Heart right ventricle (tissue), 16 donors: Measurements from ENCODE around the gene ZBTB18. TPM values are rescaled to one million over a fixed set of nuclear protein-coding genes. Genes with fewer than 3 reads are reported as not detected.

Experiments
- ATAC-seq, 8 donors: fragments of 200-7000 bp; cut with Tn5 transposase; one replicate each; pipeline ENCODE4 v1.9.1; 2020; ENCODE audit warnings: mild to moderate bottlenecking in 8 of 8, moderate library complexity in 8 of 8, moderate number of reproducible peaks in 1 of 8
- DNase-seq, 2 donors: peaks; one replicate each; pipeline ENCODE4 v3.0.0-alpha.2; 2020
- H3K27ac ChIP-seq, 10 donors: fragments of 200-600 bp; sonication (generic) in 2 of 10; one replicate each; pipeline versions ENCODE4 v1.5.0 to v1.8.0; 2020 to 2022; ENCODE audit warnings: mild to moderate bottlenecking in 3 of 10
- H3K27me3 ChIP-seq, 7 donors: fragments of 200-600 bp; one replicate each; pipeline ENCODE4 v1.8.0; 2021 to 2022; ENCODE audit warnings: mild to moderate bottlenecking in 2 of 7
- H3K36me3 ChIP-seq, 9 donors: fragments of 200-600 bp; sonication (generic) in 1 of 9; one replicate each; pipeline versions ENCODE4 v1.5.0 to v1.8.0; 2020 to 2022; ENCODE audit warnings: mild to moderate bottlenecking in 2 of 9
- H3K4me1 ChIP-seq, 9 donors: fragments of 200-600 bp; sonication (generic) in 1 of 9; one replicate each; pipeline versions ENCODE4 v1.5.0 to v1.8.0; 2020 to 2022; ENCODE audit warnings: mild to moderate bottlenecking in 4 of 9
- H3K4me3 ChIP-seq, 10 donors: fragments of 200-600 bp; sonication (generic) in 2 of 10; one replicate each; pipeline versions ENCODE4 v1.5.0 to v1.8.0; 2020 to 2022; ENCODE audit warnings: mild to moderate bottlenecking in 7 of 10, moderate library complexity in 2 of 10
- H3K9me3 ChIP-seq, 11 donors: fragments of 200-600 bp in 10 of 11; sonication (generic) in 2 of 11; one replicate each; pipeline versions ENCODE4 v1.5.0 to v1.8.0; 2013 to 2022; ENCODE audit warnings: mild to moderate bottlenecking in 2 of 11, control low read depth in 1 of 11, moderate library complexity in 1 of 11
- CTCF ChIP-seq, 9 donors: fragments of 200-600 bp; sonication (generic) in 2 of 9; IDR thresholded peaks; one replicate each; pipeline versions ENCODE4 v1.5.0 to v1.8.0; 2021 to 2022; ENCODE audit warnings: antibody characterized with exemption in 9 of 9, mild to moderate bottlenecking in 5 of 9, moderate library complexity in 1 of 9
- WGBS, 2 donors: extraction: QIAGEN DNeasy Blood & Tissue Kit; methylation state at CpG; one replicate each; pipeline ENCODE4 v1.1.7; 2013; ENCODE audit warnings: inconsistent platforms in 1 of 2; 5-methylcytosine and 5-hydroxymethylcytosine counted together
- intact Hi-C, 10 donors: fragments of 100-400 bp; cut with DNase I; formaldehyde crosslinking; loops; one replicate each; pipeline versions ENCODE4 v1.11.1 to v1.14.2; 2022
- polyA plus RNA-seq, 2 donors: library from polyadenylated mRNA; stranded (reverse); fragments of 200-250 nt; gene quantifications; one replicate each; pipeline ENCODE4 v1.2.3, GENCODE V29; 2013
- total RNA-seq, 10 donors: library from RNA; stranded (reverse); fragmentation: NEBNext Ultra II Directional in 3 of 10; extraction: Animal tissue kit (Norgen Biotek cat#: 25700) in 3 of 10; gene quantifications; one replicate each; pipeline versions ENCODE4 v1.2.1 to v1.2.4, GENCODE V29; 2021 to 2023
- donor health status: Arrhythmogenic right ventricular cardiomyopathy.
- donor health status: ischemic (EF 13 %, LVEDD 7.1; RV severe dilation, severe dysfunction).
- donor health status: healthy with polysubstance abuse.
- donor health status: DM: no; HTN: yes; CAD: no.
- donor health status: DM: no; HTN: no; CAD: no.
- donor health status: ischemic (EF 25% LVEDD 6.9; RV normal size, moderate dysfunction).
- donor health status: ischemic (EF 25% LVEDD 5.7; RV mildly dilated, moderate dysfunction).
- donor health status: healthy.
- donor health status: DM: yes; HTN: yes; CAD: no.
- donor health status: Ischemic cardiomyopathy.
- donor health status: ischemic (EF 35%, LVEDD 5.7; RV mildly dilated, moderate dysfunction).
- donor health status: nonischemic (EF 11% LVEDD 7.7; RV severe dilation, severe dysfunction).
- donor health status: DM: yes; HTN: yes; CAD: no.
- donor health status: PGD.
- donor health status: ischemic (EF 29% LVEDD 5.4; RV normal size, mild dysfunction).
- donor health status: nonischemic (EF 23%, LVEDD 6.1; RV moderate dilation, normal function).

The ZBTB18 gene
- total and polyA plus RNA-seq, 12 donors, result 7.5 to 33.7 (median 20.5) TPM

- DNase-seq, result no peak
- TF ChIP-seq CTCF (IDR thresholded peaks at IDR 0.05), result no peak
These were observed 15.7 kb upstream of the ZBTB18 start for GRCh38 chr1:244035358-244035757.

GRCh38 chr1:244037252-244037651 is 13.8 kb upstream of the ZBTB18 start:
- no peaks in the 10 kb centered on the region for H3K9me3 ChIP-seq
- no peaks in the 10 kb centered on the region for H3K36me3 ChIP-seq
- peaks cover 0 to 10% (median 0%) of the 10 kb centered on the region in 7 donors for H3K27me3 ChIP-seq
- H3K27ac ChIP-seq, result no peak overlapping the region
- intact Hi-C loops, result no loop called here
- no peak overlapping the region for H3K4me3 ChIP-seq
- no peak for TF ChIP-seq CTCF (IDR thresholded peaks at IDR 0.05)
- DNase-seq (no peak), ATAC-seq (no peak)
- 93% methylated on average over 9 of the region's 9 CpGs for WGBS, 2 donors
- no peaks in the 10 kb centered on the region for H3K4me1 ChIP-seq

More at GRCh38 chr1:244035358-244035757, 15.7 kb upstream of the ZBTB18 start:
- H3K27me3 ChIP-seq, result peaks cover 0 to 10% (median 0%) of the 10 kb centered on the region in 7 donors
- WGBS, 2 donors, result 97% methylated on average over 11 of the region's 11 CpGs
- H3K36me3 ChIP-seq, result no peaks in the 10 kb centered on the region
- H3K4me3 ChIP-seq, result no peak overlapping the region
- intact Hi-C loops, result no loop called here
- H3K4me1 ChIP-seq, result no peaks in the 10 kb centered on the region
- ATAC-seq, result no peak
- no peaks in the 10 kb centered on the region for H3K9me3 ChIP-seq
- H3K27ac ChIP-seq, result no peak overlapping the region

DNA sequence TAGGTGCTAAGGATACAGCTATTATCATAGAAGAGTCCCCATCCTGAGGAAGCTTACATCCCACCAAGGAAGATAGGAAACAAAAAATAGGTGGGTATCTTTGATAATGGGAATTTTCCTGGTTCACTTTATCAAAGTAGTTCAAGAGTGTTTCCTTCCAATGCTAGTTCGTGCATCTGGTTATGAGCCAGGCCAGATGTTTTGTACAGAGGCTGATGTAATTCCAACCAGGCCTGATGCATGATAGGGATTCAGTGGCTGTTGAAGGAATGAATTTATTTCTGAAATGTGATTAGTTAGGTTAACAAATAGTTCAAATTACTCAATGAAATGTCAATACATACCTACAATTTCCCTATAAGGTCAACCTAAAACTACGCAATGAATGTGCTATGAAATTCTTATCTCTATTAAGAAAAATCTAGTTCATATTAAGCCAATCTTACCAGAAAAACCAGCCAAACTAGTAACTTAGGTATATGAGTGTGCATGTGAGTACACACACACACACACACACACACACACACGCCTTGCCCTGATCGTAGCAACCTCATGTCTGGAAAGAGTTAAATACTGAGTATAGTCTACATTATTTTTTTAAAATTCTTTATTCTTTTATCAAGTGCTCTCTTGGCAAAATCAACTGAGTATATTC is 9.5 kb upstream of the ZBTB18 start:
- WGBS, 2 donors, result 83 to 85% methylated on average over 4 of the region's 4 CpGs
- Histone ChIP-seq H3K27me3 (no peaks in the 10 kb centered on the region), H3K4me3 (no peak overlapping the region), H3K4me1 (peaks cover 0 to 3% (median 0%) of the 10 kb centered on the region in 9 donors), H3K36me3 (no peaks in the 10 kb centered on the region), H3K27ac (no peak overlapping the region), H3K9me3 (no peaks in the 10 kb centered on the region)
- no peak for DNase-seq
- intact Hi-C loops, result loop anchor here in 1 of 10 donors (10.0 kb wide), 1 partner anchor 187 kb away; the partner anchor contains the start of gene AKT3
- no peak for TF ChIP-seq CTCF (IDR thresholded peaks at IDR 0.05)
- no peak for ATAC-seq

DNA sequence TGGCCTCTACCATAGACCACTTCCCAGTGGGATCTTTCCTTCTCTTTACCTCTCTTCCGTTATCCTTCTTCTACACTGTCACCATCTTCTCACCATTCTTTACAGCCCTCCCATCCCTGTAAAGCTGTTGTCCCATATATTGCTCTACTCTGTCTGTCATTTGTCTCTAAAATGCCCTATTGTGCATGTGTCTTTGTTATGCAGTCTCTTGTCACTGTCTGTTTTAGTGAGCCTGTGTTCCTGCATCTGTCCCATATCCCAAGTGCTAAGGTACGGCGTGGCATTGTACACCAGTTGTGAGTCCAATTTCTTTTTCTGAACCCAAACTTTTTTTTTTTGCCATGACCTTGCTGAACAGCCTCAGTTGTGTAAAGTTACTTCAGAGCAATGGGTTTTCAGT is 8.8 kb upstream of the ZBTB18 start:
- no peak for TF ChIP-seq CTCF (IDR thresholded peaks at IDR 0.05)
- Histone ChIP-seq H3K4me3 (no peak overlapping the region), H3K27me3 (no peaks in the 10 kb centered on the region), H3K4me1 (peaks cover 0 to 10% (median 7%) of the 10 kb centered on the region in 9 donors), H3K27ac (no peak overlapping the region), H3K36me3 (no peaks in the 10 kb centered on the region), H3K9me3 (no peaks in the 10 kb centered on the region)
- no peak for ATAC-seq
- intact Hi-C loops, result loop anchor here in 1 of 10 donors (10.0 kb wide), 1 partner anchor 187 kb away; the partner anchor contains the start of gene AKT3
- no peak for DNase-seq
- WGBS, 2 donors, result 80 to 97% methylated on average over 3 of the region's 3 CpGs
